Psoas muscle (tissue), 8 donors: ENCODE data around the gene CRBN. TPM values are rescaled to one million over a fixed set of nuclear protein-coding genes. Genes with fewer than 3 reads are reported as not detected.

Source experiments
- ATAC-seq, 4 donors: fragments of 200-7000 bp; cut with Tn5 transposase; one replicate each; pipeline ENCODE4 v1.9.1; 2020; ENCODE audit warnings: moderate library complexity in 3 of 4, mild to moderate bottlenecking in 2 of 4
- DNase-seq, 2 donors: peaks; one replicate each; pipeline ENCODE4 v3.0.0-alpha.2; 2020
- H3K27ac ChIP-seq: fragments of 200-600 bp; one replicate; pipeline ENCODE4 v1.8.0; 2022
- H3K27me3 ChIP-seq, 3 donors: fragments of 200-600 bp in 1 of 3; one replicate each; pipeline versions ENCODE4 v1.6.1 to v1.8.0; 2013 to 2022; ENCODE audit warnings: low read length in 2 of 3, mild to moderate bottlenecking in 2 of 3, moderate library complexity in 1 of 3; ENCODE audit not compliant: insufficient read depth in 3 of 3
- H3K36me3 ChIP-seq, 2 donors: fragments of 200-600 bp in 1 of 2; one replicate each; pipeline versions ENCODE4 v1.6.1 to v1.8.0; 2013 to 2022; ENCODE audit warnings: low read depth in 1 of 2, mild to moderate bottlenecking in 1 of 2, moderate library complexity in 1 of 2; ENCODE audit not compliant: insufficient read depth in 1 of 2
- H3K4me1 ChIP-seq: fragments of 200-600 bp; one replicate; pipeline ENCODE4 v1.8.0; 2022
- H3K4me3 ChIP-seq: fragments of 200-600 bp; one replicate; pipeline ENCODE4 v1.8.0; 2022; ENCODE audit warnings: mild to moderate bottlenecking
- H3K9me3 ChIP-seq: fragments of 200-600 bp; one replicate; pipeline ENCODE4 v1.8.0; 2022
- CTCF ChIP-seq: fragments of 200-600 bp; IDR thresholded peaks from one replicate; pipeline ENCODE4 v1.8.0; 2022; ENCODE audit warnings: antibody characterized with exemption
- WGBS, 3 donors: extraction: QIAGEN DNeasy Blood & Tissue Kit; methylation state at CpG; one replicate each; pipeline versions ENCODE4 v1.1.6 to v1.1.7; 2013; 5-methylcytosine and 5-hydroxymethylcytosine counted together
- intact Hi-C, 2 donors: fragments of 100-400 bp; cut with DNase I; formaldehyde crosslinking; loops; one replicate each; pipeline versions ENCODE4 v1.11.0 to v1.14.2; 2022
- polyA plus RNA-seq, 3 donors: library from polyadenylated mRNA; stranded (reverse); fragments of 200-250 nt; gene quantifications; one replicate each; pipeline ENCODE4 v1.2.3, GENCODE V29; 2013
- total RNA-seq, 4 donors: library from RNA; stranded (reverse); fragmentation: NEBNext Ultra II Directional in 2 of 4; extraction: Animal tissue kit (Norgen Biotek cat#: 25700) in 2 of 4; gene quantifications; one replicate each; pipeline versions ENCODE4 v1.2.1 to v1.2.4, GENCODE V29; 2021 to 2023
- donor health status: healthy with polysubstance abuse.
- donor health status: DM: no; HTN: no; CAD: no; lungs with moderate emphysema.
- donor health status: Bipolar disorder and iron deficiency.
- donor health status: healthy.
- donor health status: DM: yes; HTN: yes; CAD: no.
- donor health status: DM: no; HTN: no; CAD: no.
- donor health status: DM: no; HTN: no; CAD: no.
- donor health status: DM: yes; HTN: yes; CAD: no.

Gene CRBN
- total and polyA plus RNA-seq, 7 donors = 17.9 to 55.2 (median 40.6) TPM

- Histone ChIP-seq H3K27ac (no peak overlapping the region), H3K4me3 (no peak overlapping the region), H3K27me3 (no peaks in the 10 kb centered on the region), H3K9me3 (no peaks in the 10 kb centered on the region), H3K4me1 (no peaks in the 10 kb centered on the region), H3K36me3 (peaks cover 9 to 97% of the 10 kb centered on the region in 2 donors)
- no peak for ATAC-seq
- TF ChIP-seq CTCF = no peak
- intact Hi-C loops = no loop called here
- no peak for DNase-seq
- WGBS, 3 donors = 85 to 92% (median 89%) methylated on average over 5 of the region's 5 CpGs
Measured at GRCh38 chr3:3154879-3155610, 24.4 kb downstream of the CRBN start.

GRCh38 chr3:3151513-3151912 lies 28.0 kb downstream of the CRBN start:
- ATAC-seq = peak in 1 of 4 donors; percentile 64
- DNase-seq = no peak
- 23 to 41% (median 29%) methylated on average over 1 of the region's 1 CpG for WGBS, 3 donors

GRCh38 chr3:3149560-3149959 lies 29.9 kb downstream of the CRBN start:
- H3K4me3 ChIP-seq = no peak overlapping the region
- TF ChIP-seq CTCF = no peak
- H3K9me3 ChIP-seq = no peaks in the 10 kb centered on the region
- ATAC-seq (no peak), DNase-seq (no peak)
- 87 to 89% (median 88%) methylated on average over 1 of the region's 1 CpG for WGBS, 3 donors
- H3K27me3 ChIP-seq = no peaks in the 10 kb centered on the region
- no peaks in the 10 kb centered on the region for H3K4me1 ChIP-seq
- no peak overlapping the region for H3K27ac ChIP-seq
- H3K36me3 ChIP-seq = peaks cover 6 to 98% of the 10 kb centered on the region in 2 donors
- intact Hi-C loops = no loop called here

More at GRCh38 chr3:3151513-3151912, 28.0 kb downstream of the CRBN start:
- Histone ChIP-seq H3K27ac (no peak overlapping the region), H3K27me3 (no peaks in the 10 kb centered on the region), H3K36me3 (peaks cover 6 to 97% of the 10 kb centered on the region in 2 donors), H3K4me3 (no peak overlapping the region), H3K9me3 (no peaks in the 10 kb centered on the region), H3K4me1 (no peaks in the 10 kb centered on the region)
- no peak for TF ChIP-seq CTCF
- intact Hi-C loops = no loop called here

- intact Hi-C loops = no loop called here
- H3K4me3 ChIP-seq = no peak overlapping the region
- no peak overlapping the region for H3K27ac ChIP-seq
- no peaks in the 10 kb centered on the region for H3K4me1 ChIP-seq
- WGBS, 3 donors = 87 to 93% (median 89%) methylated on average over 8 of the region's 8 CpGs
- TF ChIP-seq CTCF = no peak
- H3K36me3 ChIP-seq = peaks cover 7 to 99% of the 10 kb centered on the region in 2 donors
- no peak for ATAC-seq
- H3K27me3 ChIP-seq = no peaks in the 10 kb centered on the region
- no peak for DNase-seq
- no peaks in the 10 kb centered on the region for H3K9me3 ChIP-seq
Measured at GRCh38 chr3:3145831-3146230, 33.7 kb downstream of the CRBN start.

- H3K4me1 ChIP-seq = no peaks in the 10 kb centered on the region
- H3K36me3 ChIP-seq = peaks cover 7 to 99% of the 10 kb centered on the region in 2 donors
- DNase-seq (no peak), ATAC-seq (no peak)
- no peaks in the 10 kb centered on the region for H3K9me3 ChIP-seq
- H3K4me3 ChIP-seq = no peak overlapping the region
- no peak overlapping the region for H3K27ac ChIP-seq
- H3K27me3 ChIP-seq = no peaks in the 10 kb centered on the region
- intact Hi-C loops = no loop called here
- no peak for TF ChIP-seq CTCF
Measured at GRCh38 chr3:3141939-3142338, 37.6 kb downstream of the CRBN start.
